Adrenal gland (tissue), 12 donors: ENCODE measurements around the gene PDE10A. TPM values are rescaled to one million over a fixed set of nuclear protein-coding genes. Genes with fewer than 3 reads are reported as not detected.

ENCODE experiments used
- DNase-seq, 7 donors: peaks; one replicate each; pipeline ENCODE4 v3.0.0-alpha.2; 2019 to 2020
- H3K27ac ChIP-seq, 5 donors: fragments of 200-600 bp; sonication (generic) in 4 of 5; 1 replicate in 3 of 5; 2 replicates in 2 of 5; pipeline versions ENCODE4 v1.5.1 to v1.8.0; 2016 to 2020; ENCODE audit warnings: mild to moderate bottlenecking in 1 of 5
- H3K27me3 ChIP-seq: fragments of 200-600 bp; 2 replicates; pipeline ENCODE4 v1.8.0; 2021
- H3K36me3 ChIP-seq, 2 donors: fragments of 200-600 bp; replicated peaks in 1 of 2; 1 replicate in 1 of 2; 2 replicates in 1 of 2; pipeline versions ENCODE4 v1.5.1 to v1.8.0; 2018 to 2022
- H3K4me1 ChIP-seq, 2 donors: fragments of 200-600 bp; replicated peaks in 1 of 2; 1 replicate in 1 of 2; 2 replicates in 1 of 2; pipeline versions ENCODE4 v1.5.1 to v1.8.0; 2018 to 2021
- H3K4me3 ChIP-seq, 4 donors: fragments of 200-600 bp; sonication (generic) in 3 of 4; one replicate each; pipeline ENCODE4 v1.5.1; 2016 to 2018
- H3K9me3 ChIP-seq, 3 donors: fragments of 200-600 bp; sonication (generic) in 1 of 3; replicated peaks in 1 of 3; 1 replicate in 2 of 3; 2 replicates in 1 of 3; pipeline versions ENCODE4 v1.5.1 to v1.8.0; 2016 to 2021
- POLR2A ChIP-seq, 2 donors: fragments of 450-650 bp; IDR thresholded peaks; one replicate each; pipeline ENCODE4 v1.6.1; 2017; ENCODE audit warnings: antibody characterized with exemption in 2 of 2, mild to moderate bottlenecking in 2 of 2, moderate library complexity in 1 of 2
- WGBS, 4 donors: extraction: QIAGEN DNeasy Blood & Tissue Kit in 2 of 4; methylation state at CpG; one replicate each; pipeline versions ENCODE4 v1.1.5 to v1.1.7; 2013 to 2017; 5-methylcytosine and 5-hydroxymethylcytosine counted together
- intact Hi-C, 2 donors: fragments of 100-400 bp; cut with DNase I; formaldehyde crosslinking; loops; one replicate each; pipeline versions ENCODE4 v1.14.1 to v1.15.0; 2022 to 2023
- polyA plus RNA-seq, 3 donors: library from polyadenylated mRNA; stranded (reverse); fragments of 200-250 nt in 2 of 3; fragments of 350-450 nt in 1 of 3; fragmentation: Illumina TruSeq in 1 of 3; extraction: RNeasy Lipid Tissue Mini Kit (QIAGEN cat#74804) in 1 of 3; gene quantifications; one replicate each; pipeline ENCODE4 v1.2.3, GENCODE V29; 2013 to 2014
- total RNA-seq, 9 donors: library from RNA; depleted of rRNA in 4 of 9; stranded (reverse); fragments of >200 nt in 4 of 9; fragments of 120-200 nt in 1 of 9; fragmentation: NEBNext Ultra II Directional in 1 of 9; extraction: Animal tissue kit (Norgen Biotek cat#: 25700) in 1 of 9; gene quantifications; one replicate each; pipeline versions ENCODE4 v1.1.0 to v1.2.4, GENCODE V29; 2013 to 2023
- TF ChIP-seq, protein P1 (sequence below), 6 experiments: fragments of 450-650 bp in 4 of 6; fragments of 200-600 bp in 2 of 6; sonication (generic) in 1 of 6; IDR thresholded peaks; 1 replicate in 5 of 6; 2 replicates in 1 of 6; pipeline versions ENCODE4 v1.5.1 to v1.8.0; 2016 to 2021; ENCODE audit warnings: antibody characterized with exemption in 6 of 6, mild to moderate bottlenecking in 2 of 6, moderate library complexity in 1 of 6
- donor health status: healthy with polysubstance abuse.
- donor health status: Bipolar disorder and iron deficiency.
- donor health status: DM: yes; HTN: yes; CAD: no.
- donor health status: DM: no; HTN: no; CAD: no.
- donor health status: DM: no; HTN: no; CAD: no.
- donor health status: DM: yes; HTN: yes; CAD: no.

The PDE10A gene
- total and polyA plus RNA-seq, 12 donors = 4.0 to 199 (median 27.8) TPM

DNA sequence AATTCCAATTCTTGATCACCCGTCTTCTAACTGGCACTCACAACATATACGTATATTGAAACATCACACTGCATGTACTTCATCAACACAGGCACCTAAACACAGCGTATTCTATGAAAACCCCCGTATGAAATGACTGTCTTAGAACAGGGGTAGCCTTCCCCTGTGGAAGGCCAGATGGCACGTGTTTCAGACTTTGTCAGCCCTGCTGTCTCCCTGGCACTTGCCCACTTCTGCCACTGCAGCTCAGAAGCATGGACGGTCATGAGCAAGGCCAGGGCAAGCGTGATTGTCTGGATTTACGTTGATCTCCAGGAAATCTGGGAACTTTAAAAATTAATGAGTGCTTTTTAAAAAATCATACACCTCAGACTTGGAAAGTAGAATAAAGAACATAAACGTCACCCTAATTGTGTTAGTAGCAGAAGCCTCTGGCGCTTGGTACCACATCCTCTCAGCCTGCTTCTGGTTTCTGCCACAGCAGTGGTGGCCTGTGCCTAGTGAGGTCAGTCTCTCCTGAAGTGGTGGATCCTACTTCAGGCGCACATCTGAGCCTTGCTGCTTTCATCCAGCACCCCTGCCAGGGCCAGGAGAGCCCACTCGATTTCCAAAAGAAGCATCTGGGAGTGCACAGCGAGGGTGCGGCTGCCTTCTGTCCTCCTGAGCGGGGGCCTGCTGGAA is 18.3 kb downstream of the PDE10A start:
- no peak for TF ChIP-seq POLR2A (IDR thresholded peaks at IDR 0.05)
- TF ChIP-seq, protein P1, sequence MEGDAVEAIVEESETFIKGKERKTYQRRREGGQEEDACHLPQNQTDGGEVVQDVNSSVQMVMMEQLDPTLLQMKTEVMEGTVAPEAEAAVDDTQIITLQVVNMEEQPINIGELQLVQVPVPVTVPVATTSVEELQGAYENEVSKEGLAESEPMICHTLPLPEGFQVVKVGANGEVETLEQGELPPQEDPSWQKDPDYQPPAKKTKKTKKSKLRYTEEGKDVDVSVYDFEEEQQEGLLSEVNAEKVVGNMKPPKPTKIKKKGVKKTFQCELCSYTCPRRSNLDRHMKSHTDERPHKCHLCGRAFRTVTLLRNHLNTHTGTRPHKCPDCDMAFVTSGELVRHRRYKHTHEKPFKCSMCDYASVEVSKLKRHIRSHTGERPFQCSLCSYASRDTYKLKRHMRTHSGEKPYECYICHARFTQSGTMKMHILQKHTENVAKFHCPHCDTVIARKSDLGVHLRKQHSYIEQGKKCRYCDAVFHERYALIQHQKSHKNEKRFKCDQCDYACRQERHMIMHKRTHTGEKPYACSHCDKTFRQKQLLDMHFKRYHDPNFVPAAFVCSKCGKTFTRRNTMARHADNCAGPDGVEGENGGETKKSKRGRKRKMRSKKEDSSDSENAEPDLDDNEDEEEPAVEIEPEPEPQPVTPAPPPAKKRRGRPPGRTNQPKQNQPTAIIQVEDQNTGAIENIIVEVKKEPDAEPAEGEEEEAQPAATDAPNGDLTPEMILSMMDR (IDR thresholded peaks at IDR 0.05) = no peak
- no peak for DNase-seq
- no peaks in the 10 kb centered on the region for H3K36me3 ChIP-seq
- no peaks in the 10 kb centered on the region for H3K4me1 ChIP-seq
- 84 to 93% (median 90%) methylated on average over 15 of the region's 15 CpGs for WGBS, 4 donors
- intact Hi-C loops = no loop called here
- H3K9me3 ChIP-seq = no peaks in the 10 kb centered on the region
- no peaks in the 10 kb centered on the region for H3K27me3 ChIP-seq
- no peak overlapping the region for H3K27ac ChIP-seq
- H3K4me3 ChIP-seq = no peak overlapping the region

DNA sequence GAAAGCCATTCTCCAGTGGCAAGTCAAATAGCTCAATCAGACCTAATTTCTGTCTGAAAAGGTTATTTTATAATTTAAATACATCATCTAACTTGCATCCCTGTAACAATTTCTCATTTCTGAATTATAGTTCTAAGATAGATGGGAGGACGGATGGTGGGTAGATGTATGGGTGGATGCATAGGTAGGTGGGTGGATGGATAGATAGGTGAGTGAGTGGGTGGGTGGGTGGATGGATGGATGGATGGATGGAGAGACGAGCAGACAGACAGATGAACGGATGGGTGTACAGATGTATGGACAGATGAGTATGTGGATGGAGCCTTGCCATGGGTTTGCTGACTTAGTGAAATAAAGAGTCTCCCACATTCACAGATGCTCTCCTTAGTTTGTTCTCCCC is 20.0 kb downstream of the PDE10A start:
- Histone ChIP-seq H3K4me3 (no peak overlapping the region), H3K36me3 (no peaks in the 10 kb centered on the region), H3K27ac (no peak overlapping the region), H3K4me1 (no peaks in the 10 kb centered on the region), H3K27me3 (no peaks in the 10 kb centered on the region), H3K9me3 (no peaks in the 10 kb centered on the region)
- DNase-seq = no peak
- no peak for TF ChIP-seq POLR2A (IDR thresholded peaks at IDR 0.05)
- TF ChIP-seq, protein P1 (IDR thresholded peaks at IDR 0.05) = no peak
- WGBS, 4 donors = 60 to 84% (median 71%) methylated on average over 3 of the region's 3 CpGs
- intact Hi-C loops = no loop called here

- 91 to 94% (median 93%) methylated on average over 9 to 15 of the region's 15 CpGs for WGBS, 4 donors
Observed at GRCh38 chr6:165641672-165642156, 21.3 kb downstream of the PDE10A start.

DNA sequence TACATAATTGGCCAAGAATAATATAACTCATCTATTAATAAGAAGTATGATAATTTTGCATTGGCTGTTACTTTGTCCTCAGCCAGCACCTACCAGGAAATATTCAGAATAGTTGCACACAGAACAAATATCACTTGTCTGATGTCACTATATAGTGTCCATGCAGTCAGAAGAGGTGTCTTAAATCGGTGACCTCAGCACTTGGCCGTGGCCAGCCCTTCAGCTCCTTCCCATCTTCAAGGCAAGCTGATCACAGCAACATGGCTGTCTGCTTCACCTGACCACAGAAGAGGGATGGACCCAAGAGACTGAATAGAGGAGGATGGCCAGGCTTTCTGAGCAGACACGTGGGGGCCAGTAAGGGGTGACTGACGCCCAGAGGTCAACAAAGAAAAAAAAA is 22.2 kb downstream of the PDE10A start:
- no peak overlapping the region for H3K4me3 ChIP-seq
- no peaks in the 10 kb centered on the region for H3K9me3 ChIP-seq
- DNase-seq = no peak
- H3K36me3 ChIP-seq = no peaks in the 10 kb centered on the region
- H3K27me3 ChIP-seq = no peaks in the 10 kb centered on the region
- no peak overlapping the region for H3K27ac ChIP-seq
- no peaks in the 10 kb centered on the region for H3K4me1 ChIP-seq
- intact Hi-C loops = no loop called here
- 70 to 85% (median 74%) methylated on average over 4 of the region's 4 CpGs for WGBS, 4 donors
- no peak for TF ChIP-seq POLR2A (IDR thresholded peaks at IDR 0.05)
- TF ChIP-seq, protein P1 (IDR thresholded peaks at IDR 0.05) = no peak

More at GRCh38 chr6:165641672-165642156, 21.3 kb downstream of the PDE10A start:
- H3K4me1 ChIP-seq = no peaks in the 10 kb centered on the region
- no peak for DNase-seq
- no peak for TF ChIP-seq POLR2A (IDR thresholded peaks at IDR 0.05)
- TF ChIP-seq, protein P1 (IDR thresholded peaks at IDR 0.05) = no peak
- H3K27me3 ChIP-seq = no peaks in the 10 kb centered on the region
- no peaks in the 10 kb centered on the region for H3K9me3 ChIP-seq
- no peaks in the 10 kb centered on the region for H3K36me3 ChIP-seq
- intact Hi-C loops = no loop called here
- no peak overlapping the region for H3K4me3 ChIP-seq
- no peak overlapping the region for H3K27ac ChIP-seq
